ENCODE data around the gene GTPBP8.

- TF ChIP-seq POLR2AphosphoS5 (IDR thresholded peaks at IDR 0.05; ENCODE audit: insufficient read depth in 1 of 2, low read depth in 1 of 2), result no peak
- no peak for TF ChIP-seq CTCF (IDR thresholded peaks at IDR 0.05)
These were observed 11.3 kb downstream of the GTPBP8 start for GRCh38 chr3:113002037-113002436.

Measured in vagina (tissue), 2 donors.